Motor neuron (in vitro differentiated cells): ENCODE measurements around the gene LOXL3. TPM values are rescaled to one million over a fixed set of nuclear protein-coding genes. Genes with fewer than 3 reads are reported as not detected.
A peak's percentile ranks its signal among the peaks of the same experiment; 100 is the strongest.

Experiments used
- ATAC-seq, 8 experiments: fragments of 200-7000 bp; cut with Tn5 transposase; replicated peaks in 6 of 8; 2 replicates each; pipeline ENCODE4 v1.8.0; 2021; ENCODE audit warnings: mild to moderate bottlenecking in 8 of 8, moderate library complexity in 8 of 8
- H3K27ac ChIP-seq, 2 donors: fragments of 250-450 bp; sonication (Bioruptor Pico); 2 replicates each; pipeline ENCODE4 v1.9.0; 2021; ENCODE audit warnings: antibody characterized with exemption in 2 of 2, mild to moderate bottlenecking in 2 of 2, moderate library complexity in 1 of 2
- H3K4me1 ChIP-seq, 2 donors: fragments of 250-450 bp; sonication (Bioruptor Pico); replicated peaks in 1 of 2; 2 replicates each; pipeline ENCODE4 v1.6.1; 2021; ENCODE audit warnings: antibody characterized with exemption in 2 of 2, mild to moderate bottlenecking in 2 of 2, moderate library complexity in 1 of 2
- H3K4me3 ChIP-seq, 5 donors: fragments of 250-450 bp; sonication (Bioruptor Pico); 2 replicates each; pipeline ENCODE4 v1.9.0; 2021; ENCODE audit warnings: antibody characterized with exemption in 5 of 5, mild to moderate bottlenecking in 5 of 5, moderate library complexity in 4 of 5
- WGBS, 10 experiments: fragments of 450-650 bp; shearing (Covaris generic); methylation state at CpG; one replicate each; pipeline ENCODE4 v1.0.0; 2022; 5-methylcytosine and 5-hydroxymethylcytosine counted together
- in situ Hi-C, 9 experiments: fragments of 400-800 bp; cut with MboI; loops; one replicate each; pipeline ENCODE4 v1.15.0; 2021; ENCODE audit warnings: low sequenced_read_pairs in 9 of 9, low pct_unique_long_range_greater_than_20kb in 2 of 9; ENCODE audit not compliant: unreplicated experiment in 9 of 9
- total RNA-seq, 8 experiments: library from RNA; unstranded; fragments of 300-600 nt; gene quantifications; 2 replicates each; pipeline versions ENCODE4 v1.2.3 to v1.2.4, GENCODE V29; 2022

LOXL3 gene
- total RNA-seq, 8 experiments from 2014 or later, result 0.54 to 29.3 (median 9.1) TPM

DNA sequence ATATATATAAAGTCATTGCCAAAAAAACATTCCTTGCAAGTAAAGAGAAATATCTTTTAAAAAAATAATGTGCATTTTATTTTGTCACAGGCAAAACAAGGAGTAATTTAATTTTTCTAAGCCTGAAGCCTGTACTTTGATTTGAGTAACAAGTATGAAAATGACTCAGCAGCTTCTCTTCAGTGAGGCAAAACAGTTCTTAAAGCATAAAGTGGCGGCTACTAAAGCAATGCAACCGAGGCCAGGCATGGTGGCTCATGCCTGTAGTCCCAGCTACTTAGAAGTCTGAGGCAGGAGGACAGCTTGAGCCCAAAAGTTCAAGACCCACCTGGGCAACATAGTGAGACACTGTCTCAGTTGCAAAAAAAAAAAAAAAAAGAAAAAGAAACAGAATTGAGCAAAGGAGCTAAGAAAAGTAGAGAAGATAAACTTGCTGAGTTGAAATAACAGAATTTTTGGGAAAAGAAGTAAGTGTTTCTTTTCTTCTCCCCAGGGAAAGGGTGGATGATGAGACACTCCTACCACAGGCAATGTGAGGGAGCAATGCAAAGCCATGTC is 30.4 kb upstream of the LOXL3 start:
- ATAC-seq, result peak in 2 of 8 experiments; percentile 46 to 53
- in situ Hi-C loops, result loop anchor here in 5 of 9 experiments (25.0 kb wide), 3 partner anchors 97 to 347 kb away; partner anchors contain the start of genes CCDC142 (in 3 of the 5), LBX2 (in 3 of the 5) and TTC31 (in 3 of the 5)
- Histone ChIP-seq H3K4me1 (no peaks in the 10 kb centered on the region), H3K27ac (no peak overlapping the region), H3K4me3 (no peak overlapping the region)
- 4 to 94% (median 47%) methylated on average over 1 to 2 of the region's 2 CpGs for WGBS, 10 experiments

GRCh38 chr2:74583504-74583903 is 29.8 kb upstream of the LOXL3 start:
- H3K27ac ChIP-seq, result no peak overlapping the region
- ATAC-seq, result peak in 4 of 8 experiments; percentile 41 to 50 (median 46)
- in situ Hi-C loops, result loop anchor here in 5 of 9 experiments (25.0 kb wide), 3 partner anchors 96 to 346 kb away; partner anchors contain the start of genes CCDC142 (in 3 of the 5), LBX2 (in 3 of the 5) and TTC31 (in 3 of the 5)
- no peaks in the 10 kb centered on the region for H3K4me1 ChIP-seq
- H3K4me3 ChIP-seq, result no peak overlapping the region

DNA sequence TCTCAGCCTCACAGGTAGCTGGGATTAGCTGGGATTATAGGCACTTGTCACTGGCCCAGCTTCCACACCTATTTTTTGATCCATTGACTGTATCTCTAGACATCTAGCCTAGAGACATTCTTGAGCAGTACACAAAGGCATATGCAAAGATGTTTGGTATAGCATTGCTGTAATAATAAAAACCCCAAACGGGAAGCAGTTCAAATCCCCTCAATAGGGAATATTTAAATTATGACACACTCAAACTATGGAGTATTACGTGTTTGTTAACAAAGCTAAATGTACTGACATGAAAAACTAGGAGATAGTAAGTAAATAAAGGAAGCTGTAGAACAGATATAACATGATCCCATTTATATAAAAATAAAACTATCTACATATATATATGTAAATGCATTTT is 28.4 kb upstream of the LOXL3 start:
- WGBS, 10 experiments, result 49 to 100% (median 70%) methylated on average over 1 to 2 of the region's 2 CpGs; no CpG with 5 or more reads in 3 of the 10 experiments
- no peak overlapping the region for H3K27ac ChIP-seq
- no peak for ATAC-seq
- in situ Hi-C loops, result loop anchor here in 5 of 9 experiments (25.0 kb wide), 3 partner anchors 95 to 345 kb away; partner anchors contain the start of genes CCDC142 (in 3 of the 5), LBX2 (in 3 of the 5) and TTC31 (in 3 of the 5)
- H3K4me1 ChIP-seq, result no peaks in the 10 kb centered on the region
- H3K4me3 ChIP-seq, result no peak overlapping the region

- Histone ChIP-seq H3K4me3 (no peak overlapping the region), H3K4me1 (no peaks in the 10 kb centered on the region), H3K27ac (no peak overlapping the region)
- 31 to 100% (median 77%) methylated on average over 1 to 3 of the region's 3 CpGs; no CpG with 5 or more reads in 3 of the 10 experiments for WGBS, 10 experiments
- ATAC-seq, result no peak
- in situ Hi-C loops, result loop anchor here in 5 of 9 experiments (25.0 kb wide), 3 partner anchors 94 to 344 kb away; partner anchors contain the start of genes CCDC142 (in 3 of the 5), LBX2 (in 3 of the 5) and TTC31 (in 3 of the 5)
Observed at GRCh38 chr2:74581463-74581862, 27.7 kb upstream of the LOXL3 start.

GRCh38 chr2:74578408-74578807 is 24.7 kb upstream of the LOXL3 start:
- Histone ChIP-seq H3K27ac (no peak overlapping the region), H3K4me3 (no peak overlapping the region), H3K4me1 (no peaks in the 10 kb centered on the region)
- WGBS, 10 experiments, result 63 to 86% (median 72%) methylated on average over 1 to 2 of the region's 3 CpGs; no CpG with 5 or more reads in 6 of the 10 experiments
- in situ Hi-C loops, result loop anchor here in 5 of 9 experiments (25.0 kb wide), 3 partner anchors 91 to 341 kb away; partner anchors contain the start of genes CCDC142 (in 3 of the 5), LBX2 (in 3 of the 5) and TTC31 (in 3 of the 5)
- no peak for ATAC-seq

GRCh38 chr2:74577448-74577847 is 23.7 kb upstream of the LOXL3 start:
- WGBS, 10 experiments, result 0 to 83% (median 55%) methylated on average over 1 to 2 of the region's 2 CpGs; no CpG with 5 or more reads in 2 of the 10 experiments
- no peaks in the 10 kb centered on the region for H3K4me1 ChIP-seq
- H3K4me3 ChIP-seq, result no peak overlapping the region
- no peak overlapping the region for H3K27ac ChIP-seq
- no peak for ATAC-seq
- in situ Hi-C loops, result loop anchor here in 5 of 9 experiments (25.0 kb wide), 3 partner anchors 90 to 340 kb away; partner anchors contain the start of genes CCDC142 (in 3 of the 5), LBX2 (in 3 of the 5) and TTC31 (in 3 of the 5)

GRCh38 chr2:74576863-74577229 is 23.1 kb upstream of the LOXL3 start:
- Histone ChIP-seq H3K4me3 (no peak overlapping the region), H3K4me1 (no peaks in the 10 kb centered on the region), H3K27ac (no peak overlapping the region)
- in situ Hi-C loops, result loop anchor here in 5 of 9 experiments (25.0 kb wide), 3 partner anchors 90 to 340 kb away; partner anchors contain the start of genes CCDC142 (in 3 of the 5), LBX2 (in 3 of the 5) and TTC31 (in 3 of the 5)
- WGBS, 10 experiments, result 0 to 20% methylated on average over 1 of the region's 1 CpG; no CpG with 5 or more reads in 8 of the 10 experiments
- peak in 3 of 8 experiments; percentile 41 to 58 (median 56) for ATAC-seq

- Histone ChIP-seq H3K4me3 (no peak overlapping the region), H3K4me1 (no peaks in the 10 kb centered on the region), H3K27ac (no peak overlapping the region)
- peak in 3 of 8 experiments; percentile 63 to 74 (median 66) for ATAC-seq
- in situ Hi-C loops, result loop anchor here in 5 of 9 experiments (25.0 kb wide), 3 partner anchors 89 to 339 kb away; partner anchors contain the start of genes CCDC142 (in 3 of the 5), LBX2 (in 3 of the 5) and TTC31 (in 3 of the 5)
- 0 to 100% (median 83%) methylated on average over 1 to 7 of the region's 7 CpGs; no CpG with 5 or more reads in 1 of the 10 experiments for WGBS, 10 experiments
Observed at GRCh38 chr2:74576211-74576862, 22.6 kb upstream of the LOXL3 start.

GRCh38 chr2:74575320-74575719 is 21.6 kb upstream of the LOXL3 start:
- no peak for ATAC-seq
- in situ Hi-C loops, result loop anchor here in 5 of 9 experiments (25.0 kb wide), 3 partner anchors 88 to 338 kb away; partner anchors contain the start of genes CCDC142 (in 3 of the 5), LBX2 (in 3 of the 5) and TTC31 (in 3 of the 5)
- H3K4me1 ChIP-seq, result no peaks in the 10 kb centered on the region
- WGBS, 10 experiments, result 0 to 86% (median 58%) methylated on average over 1 to 4 of the region's 4 CpGs; no CpG with 5 or more reads in 2 of the 10 experiments
- no peak overlapping the region for H3K27ac ChIP-seq
- H3K4me3 ChIP-seq, result no peak overlapping the region

- in situ Hi-C loops, result no loop called here
- ATAC-seq, result peak in 3 of 8 experiments; percentile 64 to 79 (median 69)
- no peak overlapping the region for H3K4me3 ChIP-seq
- no peaks in the 10 kb centered on the region for H3K4me1 ChIP-seq
- no peak overlapping the region for H3K27ac ChIP-seq
- WGBS, 10 experiments, result 0 to 100% (median 62%) methylated on average over 1 to 7 of the region's 7 CpGs
Observed at GRCh38 chr2:74573747-74574562, 20.2 kb upstream of the LOXL3 start.

GRCh38 chr2:74572178-74572925 is 18.6 kb upstream of the LOXL3 start:
- in situ Hi-C loops, result no loop called here
- 58 to 80% (median 67%) methylated on average over 1 to 3 of the region's 3 CpGs; no CpG with 5 or more reads in 4 of the 10 experiments for WGBS, 10 experiments
- Histone ChIP-seq H3K4me3 (no peak overlapping the region), H3K27ac (no peak overlapping the region), H3K4me1 (no peaks in the 10 kb centered on the region)
- no peak for ATAC-seq
